Tibial nerve (tissue), 4 donors: Measurements from ENCODE around the gene TRIM66.

Experiments used
- CTCF ChIP-seq, 5 experiments: fragments of 200-600 bp in 3 of 5; fragments of 450-650 bp in 2 of 5; sonication (generic) in 3 of 5; IDR thresholded peaks; one replicate each; pipeline ENCODE4 v1.5.1; 2016 to 2019; ENCODE audit warnings: antibody characterized with exemption in 5 of 5, mild to moderate bottlenecking in 3 of 5, moderate library complexity in 2 of 5
- EP300 ChIP-seq, 2 donors: sonication (generic); formaldehyde crosslinking; IDR thresholded peaks; one replicate each; pipeline ENCODE4 v1.6.1; 2017; ENCODE audit warnings: antibody characterized with exemption in 2 of 2, mild to moderate bottlenecking in 1 of 2
- POLR2A ChIP-seq, 2 donors: fragments of 450-650 bp; IDR thresholded peaks; one replicate each; pipeline ENCODE4 v1.6.1; 2017; ENCODE audit warnings: antibody characterized with exemption in 2 of 2, mild to moderate bottlenecking in 2 of 2, moderate library complexity in 2 of 2

GRCh38 chr11:8715501-8715900, 33.0 kb upstream of the TRIM66 start:
- TF ChIP-seq CTCF (IDR thresholded peaks at IDR 0.05): no peak
- no peak for TF ChIP-seq POLR2A (IDR thresholded peaks at IDR 0.05)
- no peak for TF ChIP-seq EP300 (IDR thresholded peaks at IDR 0.05)
